Measurements from ENCODE around the gene RET.

RET gene

GRCh38 chr10:43108951-43109350 is 32.1 kb downstream of the RET start:
- DNase-seq (ENCODE audit: low read depth in 2 of 2), result no peak

- no peak for DNase-seq (ENCODE audit: low read depth in 2 of 2)
Observed at GRCh38 chr10:43109671-43110249, 32.9 kb downstream of the RET start.

GRCh38 chr10:43110338-43111071 is 33.6 kb downstream of the RET start:
- DNase-seq (ENCODE audit: low read depth in 2 of 2), result no peak

- no peak for DNase-seq (ENCODE audit: low read depth in 2 of 2)
Observed at GRCh38 chr10:43111101-43111500, 34.2 kb downstream of the RET start.

- DNase-seq (ENCODE audit: low read depth in 2 of 2), result no peak
Observed at GRCh38 chr10:43111921-43112607, 35.2 kb downstream of the RET start.

- no peak for DNase-seq (ENCODE audit: low read depth in 2 of 2)
Observed at GRCh38 chr10:43112608-43112961, 35.7 kb downstream of the RET start.

DNA sequence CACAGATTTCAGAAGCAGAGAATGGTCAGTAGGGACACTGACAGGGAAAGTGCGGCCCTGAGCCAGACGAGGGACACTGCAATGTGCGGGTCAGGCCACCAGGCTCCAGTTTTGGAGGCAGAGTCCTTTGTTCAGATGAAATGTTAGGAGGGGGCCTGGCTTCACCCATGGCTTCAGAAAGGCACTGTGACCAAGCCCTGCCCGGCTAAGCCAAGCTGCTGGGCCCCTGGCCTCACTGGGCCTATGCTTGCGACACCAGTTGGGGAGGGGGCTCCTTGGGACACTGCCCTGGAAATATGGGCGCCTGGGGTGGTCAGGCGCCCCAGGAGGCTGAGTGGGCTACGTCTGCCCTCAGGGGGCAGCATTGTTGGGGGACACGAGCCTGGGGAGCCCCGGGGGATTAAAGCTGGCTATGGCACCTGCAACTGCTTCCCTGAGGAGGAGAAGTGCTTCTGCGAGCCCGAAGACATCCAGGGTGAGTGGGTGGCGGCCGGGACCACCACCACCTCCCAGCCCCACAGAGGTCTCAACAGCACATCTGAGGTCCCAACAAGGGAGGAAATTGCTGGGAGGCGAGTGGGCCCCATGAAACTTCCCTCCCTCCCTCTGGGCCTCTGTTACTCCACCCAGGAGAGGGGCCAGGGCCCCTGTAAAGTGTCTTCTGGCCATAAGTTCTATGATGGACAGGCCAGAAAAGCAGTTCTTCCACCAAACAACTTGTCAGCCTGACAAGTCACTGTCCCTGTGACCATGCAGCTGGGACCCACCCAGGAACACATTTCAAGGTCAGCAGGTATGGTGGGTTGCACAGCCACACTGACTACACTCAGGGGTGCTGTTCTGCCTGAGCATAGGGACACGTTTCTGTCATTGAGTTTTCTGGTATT is 36.6 kb downstream of the RET start:
- DNase-seq (ENCODE audit: low read depth in 2 of 2), result no peak

DNA sequence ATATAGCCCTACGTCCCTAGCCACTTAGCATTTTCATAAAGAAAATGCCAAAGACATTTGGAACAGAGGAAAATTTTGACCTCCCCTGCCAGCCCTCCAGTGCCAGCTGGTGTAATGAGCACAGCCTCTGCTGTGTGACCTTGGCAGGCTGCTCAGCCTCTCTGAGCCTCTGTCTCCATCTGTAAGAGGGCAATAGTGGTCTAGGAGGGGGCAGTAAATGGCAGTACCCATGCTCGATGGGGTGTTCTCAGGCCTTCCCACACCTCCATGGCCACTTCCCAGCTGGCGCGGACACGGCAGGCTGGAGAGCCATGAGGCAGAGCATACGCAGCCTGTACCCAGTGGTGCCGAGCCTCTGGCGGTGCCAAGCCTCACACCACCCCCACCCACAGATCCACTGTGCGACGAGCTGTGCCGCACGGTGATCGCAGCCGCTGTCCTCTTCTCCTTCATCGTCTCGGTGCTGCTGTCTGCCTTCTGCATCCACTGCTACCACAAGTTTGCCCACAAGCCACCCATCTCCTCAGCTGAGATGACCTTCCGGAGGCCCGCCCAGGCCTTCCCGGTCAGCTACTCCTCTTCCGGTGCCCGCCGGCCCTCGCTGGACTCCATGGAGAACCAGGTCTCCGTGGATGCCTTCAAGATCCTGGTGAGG is 37.3 kb downstream of the RET start:
- DNase-seq (ENCODE audit: low read depth in 2 of 2), result no peak

DNA sequence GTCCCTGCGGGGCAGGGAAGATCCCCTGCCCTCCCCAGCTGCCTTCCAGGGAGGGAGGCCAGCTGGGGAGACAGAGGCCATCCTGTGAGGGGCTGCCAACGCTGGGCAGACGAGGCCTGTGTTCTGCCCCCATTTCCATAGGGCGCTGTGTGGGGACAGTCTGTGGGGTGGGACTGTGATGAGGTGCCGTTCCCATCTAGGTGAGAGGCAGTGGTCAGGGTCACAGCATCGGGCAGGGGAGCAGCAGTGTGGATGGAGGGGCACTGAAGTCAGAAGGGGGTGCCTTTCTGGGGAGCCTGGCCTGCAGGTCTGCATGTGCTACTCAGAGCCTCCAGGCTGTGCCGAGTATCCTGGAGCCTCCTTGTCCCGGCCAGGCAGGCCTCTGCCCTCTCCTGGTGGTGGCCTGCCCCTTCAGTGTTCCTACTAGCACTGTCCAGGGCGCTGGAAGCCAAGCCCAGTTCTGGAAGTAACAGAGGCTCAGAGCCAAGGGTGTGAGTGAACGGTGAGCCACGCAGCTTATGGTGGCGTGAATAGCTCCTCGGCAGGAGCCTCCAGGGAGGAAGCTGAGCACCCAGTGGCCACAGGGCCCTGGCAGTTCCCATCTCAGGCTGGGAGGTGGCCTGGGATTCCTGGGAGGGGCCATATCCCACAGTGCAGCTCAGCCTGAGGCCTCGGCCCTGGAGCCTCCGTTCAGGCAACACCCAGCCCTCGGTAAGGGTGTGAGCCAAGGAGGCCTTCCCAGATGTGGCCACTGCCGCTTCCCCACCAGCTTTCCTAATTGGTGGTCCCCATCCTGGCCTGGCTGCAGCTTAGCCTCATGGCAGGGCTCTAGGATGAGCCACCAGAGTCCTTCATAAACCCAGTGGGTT is 38.1 kb downstream of the RET start:
- no peak for DNase-seq (ENCODE audit: low read depth in 2 of 2)

DNA sequence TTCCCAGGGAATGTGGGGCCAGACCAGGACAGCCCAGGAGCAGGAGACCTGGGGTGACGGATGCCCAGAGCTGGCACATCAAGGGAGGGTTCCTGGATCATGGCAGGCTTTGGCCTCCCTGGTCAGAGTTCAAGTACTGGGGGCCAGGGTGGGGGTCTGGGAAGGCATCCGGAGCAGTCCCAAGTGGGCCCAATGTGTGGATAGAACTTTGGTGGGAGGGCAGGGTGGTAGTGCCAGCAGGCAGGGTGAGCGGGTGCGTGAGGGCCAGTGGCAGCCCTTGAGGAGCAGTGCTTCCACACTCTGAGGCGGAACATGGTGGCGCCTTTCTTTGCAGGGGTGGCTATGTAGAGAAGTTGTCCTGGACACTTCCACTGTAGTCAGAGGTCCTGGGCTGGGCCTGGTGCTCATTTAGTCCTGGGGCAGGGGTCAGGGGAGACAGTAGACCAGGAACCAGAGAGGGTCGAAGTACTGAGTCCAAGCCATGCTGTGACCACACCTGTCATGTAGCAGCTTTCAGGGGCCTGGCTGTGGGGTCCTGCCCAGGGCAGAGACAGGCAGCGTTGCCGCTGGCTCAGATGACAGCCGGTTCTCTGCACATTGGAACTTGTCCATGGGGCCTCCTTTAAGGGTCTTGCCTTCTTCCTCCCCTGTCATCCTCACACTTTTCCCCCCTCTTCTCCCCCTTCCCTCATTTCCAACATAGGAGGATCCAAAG is 39.2 kb downstream of the RET start:
- DNase-seq (ENCODE audit: low read depth in 2 of 2), result no peak

DNA sequence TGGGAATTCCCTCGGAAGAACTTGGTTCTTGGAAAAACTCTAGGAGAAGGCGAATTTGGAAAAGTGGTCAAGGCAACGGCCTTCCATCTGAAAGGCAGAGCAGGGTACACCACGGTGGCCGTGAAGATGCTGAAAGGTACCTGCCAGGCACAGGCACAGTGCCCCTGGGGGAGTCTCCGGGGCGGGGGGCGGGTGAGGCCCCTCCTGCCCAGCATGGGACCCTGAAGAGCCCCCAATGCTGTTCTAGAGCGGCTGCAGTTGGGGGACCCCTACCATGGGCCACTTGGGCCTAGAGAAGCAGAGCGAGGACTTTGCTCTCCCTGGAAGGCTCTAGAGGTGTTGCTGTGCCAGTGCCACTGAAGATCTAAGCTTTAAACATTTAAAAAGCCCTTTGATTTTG is 39.7 kb downstream of the RET start:
- no peak for DNase-seq (ENCODE audit: low read depth in 2 of 2)

- DNase-seq (ENCODE audit: low read depth in 2 of 2), result no peak
Observed at GRCh38 chr10:43117031-43117776, 40.3 kb downstream of the RET start.

DNA sequence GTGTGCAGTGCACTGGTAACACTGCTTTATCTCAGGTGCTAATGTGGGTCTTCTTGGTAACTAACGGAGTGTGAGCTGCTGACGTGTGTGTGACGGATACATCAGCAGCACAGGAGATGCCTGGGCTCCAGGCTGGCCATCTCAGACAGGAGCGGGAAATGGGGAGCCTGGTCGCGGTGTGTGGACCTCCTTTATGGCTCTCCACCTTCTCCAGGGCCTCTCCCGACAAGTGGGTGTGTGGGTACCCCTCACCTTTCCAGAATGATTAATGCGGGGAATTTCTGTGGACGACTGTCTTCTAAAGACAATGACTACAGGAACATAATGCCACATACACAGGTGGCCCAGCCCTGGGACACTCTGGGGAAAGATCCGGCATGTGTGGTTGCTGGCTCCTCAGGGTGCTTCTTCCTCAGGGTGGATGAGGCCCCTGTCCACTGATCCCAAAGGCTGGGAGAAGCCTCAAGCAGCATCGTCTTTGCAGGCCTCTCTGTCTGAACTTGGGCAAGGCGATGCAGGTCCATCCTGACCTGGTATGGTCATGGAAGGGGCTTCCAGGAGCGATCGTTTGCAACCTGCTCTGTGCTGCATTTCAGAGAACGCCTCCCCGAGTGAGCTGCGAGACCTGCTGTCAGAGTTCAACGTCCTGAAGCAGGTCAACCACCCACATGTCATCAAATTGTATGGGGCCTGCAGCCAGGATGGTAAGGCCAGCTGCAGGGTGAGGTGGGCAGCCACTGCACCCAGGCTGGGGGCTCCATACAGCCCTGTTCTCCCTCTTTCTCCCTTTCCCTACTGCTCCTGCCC is 41.1 kb downstream of the RET start:
- no peak for DNase-seq (ENCODE audit: low read depth in 2 of 2)

GRCh38 chr10:43118631-43119415 is 42.0 kb downstream of the RET start:
- no peak for DNase-seq (ENCODE audit: low read depth in 2 of 2)

DNA sequence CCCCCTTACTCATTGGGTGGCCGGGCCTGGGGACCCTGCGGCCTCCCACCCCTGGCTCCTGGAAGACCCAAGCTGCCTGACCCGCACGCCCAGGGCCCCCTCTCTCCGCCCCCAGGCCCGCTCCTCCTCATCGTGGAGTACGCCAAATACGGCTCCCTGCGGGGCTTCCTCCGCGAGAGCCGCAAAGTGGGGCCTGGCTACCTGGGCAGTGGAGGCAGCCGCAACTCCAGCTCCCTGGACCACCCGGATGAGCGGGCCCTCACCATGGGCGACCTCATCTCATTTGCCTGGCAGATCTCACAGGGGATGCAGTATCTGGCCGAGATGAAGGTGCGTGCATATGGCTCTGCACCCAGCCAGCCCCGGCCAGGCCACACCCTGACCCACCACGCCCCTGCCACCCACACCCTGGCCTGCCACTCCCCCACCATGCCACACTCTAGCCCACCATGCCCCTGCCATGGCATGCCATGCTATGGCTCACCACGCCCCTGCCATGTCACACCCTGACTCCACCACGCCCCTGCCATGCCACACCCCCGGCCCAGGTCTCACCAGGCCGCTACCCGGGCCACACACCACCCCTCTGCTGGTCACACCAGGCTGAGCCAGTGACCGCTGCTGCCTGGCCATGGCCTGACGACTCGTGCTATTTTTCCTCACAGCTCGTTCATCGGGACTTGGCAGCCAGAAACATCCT is 42.7 kb downstream of the RET start:
- DNase-seq (ENCODE audit: low read depth in 2 of 2), result no peak

GRCh38 chr10:43120116-43120928 is 43.5 kb downstream of the RET start:
- DNase-seq (ENCODE audit: low read depth in 2 of 2), result no peak

All from stimulated activated CD4-positive, alpha-beta T cell treated with anti-CD3 and anti-CD28 coated beads, Interleukin-1b, Interleukin-23, amount 100 ng/mL, for 4 hours (primary cell).